ENCODE measurements around the gene PLPP4. TPM values are rescaled to one million over a fixed set of nuclear protein-coding genes. Genes with fewer than 3 reads are reported as not detected.

The PLPP4 gene
- total RNA-seq, 6 donors from 2014 or later = 0.20 to 0.54 TPM; not detected in 4

DNA sequence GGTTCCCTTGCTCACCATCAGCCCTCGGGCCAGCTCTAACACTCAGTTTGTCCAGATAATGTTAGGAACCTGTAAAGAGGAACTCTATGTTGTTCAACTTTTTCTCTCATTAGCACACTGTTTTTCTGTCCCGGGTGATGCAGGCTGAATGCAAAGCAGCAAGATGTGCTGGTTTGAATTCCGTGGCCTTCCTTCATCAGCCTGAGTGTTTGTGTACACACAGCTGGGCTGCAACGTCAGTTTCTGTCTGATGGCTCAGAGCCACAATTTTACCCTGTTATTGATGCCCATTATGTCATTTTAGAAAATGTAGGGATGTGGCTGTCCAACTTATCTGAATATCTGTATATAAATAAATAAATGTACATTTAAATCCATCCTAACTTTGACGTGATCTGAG is 152.0 kb downstream of the PLPP4 start:
- ATAC-seq (ENCODE audit: low FRiP score in 2 of 2) (no peak), DNase-seq (no peak)
- Histone ChIP-seq H3K36me3 (no peaks in the 10 kb centered on the region), H3K27ac (no peak overlapping the region), H3K27me3 (no peaks in the 10 kb centered on the region), H3K4me1 (no peaks in the 10 kb centered on the region), H3K4me3 (no peak overlapping the region), H3K9me3 (no peaks in the 10 kb centered on the region)
- TF ChIP-seq POLR2A (IDR thresholded peaks at IDR 0.05) (no peak), CTCF (IDR thresholded peaks at IDR 0.05) (no peak), EP300 (IDR thresholded peaks at IDR 0.05) (no peak), POLR2AphosphoS5 (IDR thresholded peaks at IDR 0.05) (no peak)
- 53 to 54% methylated on average over 5 of the region's 5 CpGs for WGBS, 2 donors

- ATAC-seq (ENCODE audit: low FRiP score in 2 of 2) = no peak
- no peak overlapping the region for H3K4me3 ChIP-seq
- no peaks in the 10 kb centered on the region for H3K27me3 ChIP-seq
- TF ChIP-seq POLR2AphosphoS5 (IDR thresholded peaks at IDR 0.05) (no peak), POLR2A (IDR thresholded peaks at IDR 0.05) (no peak), CTCF (IDR thresholded peaks at IDR 0.05) (no peak), EP300 (IDR thresholded peaks at IDR 0.05) (no peak)
- H3K4me1 ChIP-seq = no peaks in the 10 kb centered on the region
- H3K36me3 ChIP-seq = no peaks in the 10 kb centered on the region
- peaks cover 0 to 1% (median 0%) of the 10 kb centered on the region in 4 donors for H3K9me3 ChIP-seq
- no peak overlapping the region for H3K27ac ChIP-seq
- no peak for DNase-seq
Measured at GRCh38 chr10:120610791-120611190, 153.8 kb downstream of the PLPP4 start.

DNA sequence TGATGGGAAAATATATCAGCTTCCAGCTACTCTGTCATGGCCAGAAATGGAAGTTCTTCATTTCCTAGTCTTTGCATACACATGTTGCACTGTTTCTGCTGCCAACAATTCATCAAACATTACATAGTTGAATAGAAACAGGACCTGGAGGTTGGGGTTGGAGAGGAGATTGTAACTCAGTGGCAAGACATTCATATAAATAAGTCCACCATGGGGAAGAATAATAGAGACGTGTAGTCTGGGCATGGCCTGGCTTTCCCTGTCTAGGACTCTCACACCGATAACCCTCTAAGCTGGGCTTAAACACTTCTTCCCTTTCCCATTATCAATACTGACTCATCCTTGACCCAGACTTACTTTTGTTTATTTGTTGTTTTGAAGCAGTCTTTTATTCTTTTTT is 155.7 kb downstream of the PLPP4 start:
- peaks cover 6 to 10% (median 8%) of the 10 kb centered on the region in 4 donors for H3K9me3 ChIP-seq
- H3K4me1 ChIP-seq = no peaks in the 10 kb centered on the region
- H3K4me3 ChIP-seq = no peak overlapping the region
- no peaks in the 10 kb centered on the region for H3K27me3 ChIP-seq
- WGBS, 2 donors = 72 to 76% methylated on average over 2 of the region's 2 CpGs
- no peaks in the 10 kb centered on the region for H3K36me3 ChIP-seq
- no peak for TF ChIP-seq EP300 (IDR thresholded peaks at IDR 0.05)
- no peak for TF ChIP-seq CTCF (IDR thresholded peaks at IDR 0.05)
- TF ChIP-seq POLR2A (IDR thresholded peaks at IDR 0.05) = no peak
- TF ChIP-seq POLR2AphosphoS5 (IDR thresholded peaks at IDR 0.05) = no peak
- DNase-seq = no peak
- no peak overlapping the region for H3K27ac ChIP-seq
- no peak for ATAC-seq (ENCODE audit: low FRiP score in 2 of 2)

- ATAC-seq (ENCODE audit: low FRiP score in 2 of 2) (no peak), DNase-seq (no peak)
- H3K4me3 ChIP-seq = no peak overlapping the region
- H3K9me3 ChIP-seq = peaks cover 6 to 10% (median 8%) of the 10 kb centered on the region in 4 donors
- H3K36me3 ChIP-seq = no peaks in the 10 kb centered on the region
- H3K4me1 ChIP-seq = no peaks in the 10 kb centered on the region
- TF ChIP-seq CTCF (IDR thresholded peaks at IDR 0.05) (no peak), POLR2AphosphoS5 (IDR thresholded peaks at IDR 0.05) (no peak), EP300 (IDR thresholded peaks at IDR 0.05) (no peak), POLR2A (IDR thresholded peaks at IDR 0.05) (no peak)
- WGBS, 2 donors = 65 to 68% methylated on average over 3 of the region's 3 CpGs
- no peaks in the 10 kb centered on the region for H3K27me3 ChIP-seq
- no peak overlapping the region for H3K27ac ChIP-seq
Measured at GRCh38 chr10:120613180-120613579, 156.2 kb downstream of the PLPP4 start.

DNA sequence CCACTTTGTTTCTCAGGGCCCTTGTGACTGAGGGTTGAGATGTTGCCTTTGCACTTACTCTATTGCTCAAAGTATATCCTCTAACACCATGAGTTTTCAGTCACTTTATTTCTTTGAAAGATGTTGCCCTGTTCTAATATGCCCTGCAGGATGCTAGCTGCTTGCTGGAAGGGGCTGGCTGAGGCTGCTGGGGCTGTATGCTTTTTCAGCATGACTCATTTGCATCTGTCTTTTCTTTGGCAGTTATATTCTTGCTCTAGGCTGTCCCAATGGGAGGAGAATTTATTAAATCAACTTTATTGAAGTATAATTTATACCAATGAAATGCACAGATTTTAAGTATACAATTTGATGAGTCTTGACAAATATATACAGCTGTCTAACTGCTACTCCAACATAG is 157.7 kb downstream of the PLPP4 start:
- H3K9me3 ChIP-seq = peaks cover 6 to 10% (median 8%) of the 10 kb centered on the region in 4 donors
- no peak overlapping the region for H3K4me3 ChIP-seq
- H3K27ac ChIP-seq = no peak overlapping the region
- no peak for TF ChIP-seq POLR2AphosphoS5 (IDR thresholded peaks at IDR 0.05)
- TF ChIP-seq EP300 (IDR thresholded peaks at IDR 0.05) = no peak
- no peak for TF ChIP-seq POLR2A (IDR thresholded peaks at IDR 0.05)
- no peak for TF ChIP-seq CTCF (IDR thresholded peaks at IDR 0.05)
- H3K36me3 ChIP-seq = no peaks in the 10 kb centered on the region
- no peaks in the 10 kb centered on the region for H3K27me3 ChIP-seq
- no peaks in the 10 kb centered on the region for H3K4me1 ChIP-seq
- no peak for ATAC-seq (ENCODE audit: low FRiP score in 2 of 2)
- no peak for DNase-seq

All from upper lobe of left lung (tissue), 6 donors.